ENCODE results near the gene UBR4. TPM values are rescaled to one million over a fixed set of nuclear protein-coding genes. Genes with fewer than 3 reads are reported as not detected.

Gene UBR4
- total and polyA plus RNA-seq, 10 of the 15 experiments (the other 5 are each of a cell fraction or from before 2014, with no cell fraction given), result 34.2 to 124 (median 56.2) TPM

DNA sequence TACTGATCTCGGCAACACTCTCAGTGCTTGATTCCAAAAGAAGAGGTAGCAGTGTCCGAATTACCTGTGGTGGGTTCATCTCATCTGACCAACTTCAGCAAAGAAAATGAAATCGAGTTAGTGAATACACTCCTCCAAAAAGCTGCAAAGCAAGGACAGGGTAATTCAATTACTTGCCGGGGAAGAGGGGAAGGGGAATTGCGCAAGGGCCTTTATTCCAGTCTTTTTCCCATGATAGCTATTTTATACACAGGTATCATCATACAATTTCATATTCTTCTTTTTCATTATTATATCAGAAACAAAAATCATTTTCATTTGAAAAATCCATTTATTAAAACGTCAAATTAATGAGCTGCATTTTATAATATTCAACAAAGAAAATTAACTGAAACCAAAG lies 42.9 kb downstream of the UBR4 start:
- peaks cover 1% of the 10 kb centered on the region; the same call in 1 of the 2 replicates for H3K79me2 ChIP-seq (ENCODE audit: control insufficient read depth, insufficient read depth, low read length)
- FAIRE-seq, result no peak
- no peak for ATAC-seq
- H3K27me3 ChIP-seq (replicated peaks in 1 of 2; ENCODE audit: control insufficient read depth in 2 of 2, insufficient read depth in 2 of 2, low read length in 1 of 2), result no peaks in the 10 kb centered on the region
- 74% methylated on average over 6 of the region's 6 CpGs for WGBS (ENCODE audit: insufficient coverage, insufficient replicate concordance, low lambda C conversion rate, missing lambda C conversion rate)
- no peaks in the 10 kb centered on the region for H3K9me3 ChIP-seq (replicated peaks; ENCODE audit: control insufficient read depth, insufficient read depth, low read length)
- SMC1A ChIA-PET (ENCODE audit: uncharacterized antibody, unreplicated experiment), result interaction anchor here (0.9 to 2.4 kb wide), 5 partner anchors 9 to 41 kb away, joined by 3 to 10 read pairs (median 4); no protein-coding TSS in a partner anchor
- no peak overlapping the region for H3K9ac ChIP-seq (ENCODE audit: control insufficient read depth, insufficient read depth, low read length)
- CTCF ChIA-PET, result interaction anchor here (0.6 to 2.4 kb wide), 3 partner anchors 12 to 490 kb away, joined by 3 to 11 read pairs (median 3); no protein-coding TSS in a partner anchor
- no peak for TF ChIP-seq SMAD5 (IDR thresholded peaks at IDR 0.05; ENCODE audit: low read depth)
- TF ChIP-seq, protein P1, sequence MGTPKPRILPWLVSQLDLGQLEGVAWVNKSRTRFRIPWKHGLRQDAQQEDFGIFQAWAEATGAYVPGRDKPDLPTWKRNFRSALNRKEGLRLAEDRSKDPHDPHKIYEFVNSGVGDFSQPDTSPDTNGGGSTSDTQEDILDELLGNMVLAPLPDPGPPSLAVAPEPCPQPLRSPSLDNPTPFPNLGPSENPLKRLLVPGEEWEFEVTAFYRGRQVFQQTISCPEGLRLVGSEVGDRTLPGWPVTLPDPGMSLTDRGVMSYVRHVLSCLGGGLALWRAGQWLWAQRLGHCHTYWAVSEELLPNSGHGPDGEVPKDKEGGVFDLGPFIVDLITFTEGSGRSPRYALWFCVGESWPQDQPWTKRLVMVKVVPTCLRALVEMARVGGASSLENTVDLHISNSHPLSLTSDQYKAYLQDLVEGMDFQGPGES (IDR thresholded peaks at IDR 0.05), result no peak
- TF ChIP-seq, protein P2, sequence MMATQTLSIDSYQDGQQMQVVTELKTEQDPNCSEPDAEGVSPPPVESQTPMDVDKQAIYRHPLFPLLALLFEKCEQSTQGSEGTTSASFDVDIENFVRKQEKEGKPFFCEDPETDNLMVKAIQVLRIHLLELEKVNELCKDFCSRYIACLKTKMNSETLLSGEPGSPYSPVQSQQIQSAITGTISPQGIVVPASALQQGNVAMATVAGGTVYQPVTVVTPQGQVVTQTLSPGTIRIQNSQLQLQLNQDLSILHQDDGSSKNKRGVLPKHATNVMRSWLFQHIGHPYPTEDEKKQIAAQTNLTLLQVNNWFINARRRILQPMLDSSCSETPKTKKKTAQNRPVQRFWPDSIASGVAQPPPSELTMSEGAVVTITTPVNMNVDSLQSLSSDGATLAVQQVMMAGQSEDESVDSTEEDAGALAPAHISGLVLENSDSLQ (IDR thresholded peaks at IDR 0.05), result no peak
- TF ChIP-seq, protein P3, sequence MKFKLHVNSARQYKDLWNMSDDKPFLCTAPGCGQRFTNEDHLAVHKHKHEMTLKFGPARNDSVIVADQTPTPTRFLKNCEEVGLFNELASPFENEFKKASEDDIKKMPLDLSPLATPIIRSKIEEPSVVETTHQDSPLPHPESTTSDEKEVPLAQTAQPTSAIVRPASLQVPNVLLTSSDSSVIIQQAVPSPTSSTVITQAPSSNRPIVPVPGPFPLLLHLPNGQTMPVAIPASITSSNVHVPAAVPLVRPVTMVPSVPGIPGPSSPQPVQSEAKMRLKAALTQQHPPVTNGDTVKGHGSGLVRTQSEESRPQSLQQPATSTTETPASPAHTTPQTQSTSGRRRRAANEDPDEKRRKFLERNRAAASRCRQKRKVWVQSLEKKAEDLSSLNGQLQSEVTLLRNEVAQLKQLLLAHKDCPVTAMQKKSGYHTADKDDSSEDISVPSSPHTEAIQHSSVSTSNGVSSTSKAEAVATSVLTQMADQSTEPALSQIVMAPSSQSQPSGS (IDR thresholded peaks at IDR 0.05; ENCODE audit: low read length), result no peak
- TF ChIP-seq ETV6 (conservative IDR thresholded peaks at IDR 0.05 in 1 of 2, IDR thresholded peaks at IDR 0.05 in 1 of 2; ENCODE audit: borderline replicate concordance in 1 of 2, low read depth in 1 of 2), result no peak
- TF ChIP-seq, protein P4, sequence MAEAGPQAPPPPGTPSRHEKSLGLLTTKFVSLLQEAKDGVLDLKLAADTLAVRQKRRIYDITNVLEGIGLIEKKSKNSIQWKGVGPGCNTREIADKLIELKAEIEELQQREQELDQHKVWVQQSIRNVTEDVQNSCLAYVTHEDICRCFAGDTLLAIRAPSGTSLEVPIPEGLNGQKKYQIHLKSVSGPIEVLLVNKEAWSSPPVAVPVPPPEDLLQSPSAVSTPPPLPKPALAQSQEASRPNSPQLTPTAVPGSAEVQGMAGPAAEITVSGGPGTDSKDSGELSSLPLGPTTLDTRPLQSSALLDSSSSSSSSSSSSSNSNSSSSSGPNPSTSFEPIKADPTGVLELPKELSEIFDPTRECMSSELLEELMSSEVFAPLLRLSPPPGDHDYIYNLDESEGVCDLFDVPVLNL (IDR thresholded peaks at IDR 0.05; ENCODE audit: low read depth, low read length), result no peak
- TF ChIP-seq FOXK2 (IDR thresholded peaks at IDR 0.05), result no peak
- no peak for TF ChIP-seq BACH1 (IDR thresholded peaks at IDR 0.05; ENCODE audit: borderline replicate concordance)
- POLR2A ChIA-PET, result no interaction called here
- BruUV-seq (replicated peaks), result no TSS peak
- in situ Hi-C loops (cut with MboI) (no loop called here), intact Hi-C loops (cut with micrococcal nuclease; ENCODE audit: unreplicated experiment) (no loop called here)
- H3K4me3 ChIP-seq, result no peak overlapping the region
- H3K4me1 ChIP-seq (ENCODE audit: control insufficient read depth, insufficient read depth, low read length), result peaks cover 37% of the 10 kb centered on the region
- peak overlapping the region; percentile 21 for H3K27ac ChIP-seq (ENCODE audit: control insufficient read depth, insufficient read depth)
- no peak overlapping the region for H3K4me2 ChIP-seq (ENCODE audit: control insufficient read depth, insufficient read depth)
- H4K20me1 ChIP-seq (ENCODE audit: control insufficient read depth, insufficient read depth), result no peaks in the 10 kb centered on the region
- RAD21 ChIA-PET (ENCODE audit: unreplicated experiment), result no interaction called here
- no peak for DNase-seq (ENCODE audit: low read depth, low spot score)
- H2AFZ ChIP-seq (ENCODE audit: control insufficient read depth, low read depth, low read length), result no peak overlapping the region
- peaks cover 15 to 44% of the 10 kb centered on the region in 2 experiments for H3K36me3 ChIP-seq (ENCODE audit: control insufficient read depth in 2 of 2, insufficient read depth in 2 of 2, low read length in 1 of 2)

All from GM12878 (cell line).